Activated T-helper 1 cell treated with anti-CD3 and anti-CD28 coated beads, Interleukin-2, amount 50 U/mL, for 16 hours (primary cell): ENCODE measurements around the gene CLCC1.

Source experiments
- DNase-seq, 2 donors: peaks; one replicate each; pipeline ENCODE4 v3.0.0-alpha.2; 2020; ENCODE audit warnings: low read depth in 1 of 2, low spot score in 1 of 2

CLCC1 gene

DNA sequence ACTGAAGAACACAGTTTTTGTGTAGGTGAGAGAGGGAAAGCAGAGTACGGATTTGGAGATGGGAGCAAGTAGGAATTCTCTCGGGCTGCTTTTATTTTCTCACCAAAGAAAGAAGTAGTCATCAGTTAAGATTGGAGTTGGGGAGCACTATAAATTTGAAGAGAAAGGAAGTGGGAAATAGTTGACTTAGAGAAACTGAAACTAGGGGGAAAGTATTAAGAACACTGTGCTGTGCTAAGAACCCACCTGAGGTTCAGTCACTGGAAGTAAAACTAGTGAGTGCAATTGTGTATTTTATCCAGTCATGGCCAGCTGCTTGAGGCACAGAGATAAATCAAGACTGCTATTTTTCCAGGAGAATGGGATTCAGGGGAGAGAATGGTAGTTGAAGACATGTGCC lies 37.4 kb downstream of the CLCC1 start:
- no peak for DNase-seq

DNA sequence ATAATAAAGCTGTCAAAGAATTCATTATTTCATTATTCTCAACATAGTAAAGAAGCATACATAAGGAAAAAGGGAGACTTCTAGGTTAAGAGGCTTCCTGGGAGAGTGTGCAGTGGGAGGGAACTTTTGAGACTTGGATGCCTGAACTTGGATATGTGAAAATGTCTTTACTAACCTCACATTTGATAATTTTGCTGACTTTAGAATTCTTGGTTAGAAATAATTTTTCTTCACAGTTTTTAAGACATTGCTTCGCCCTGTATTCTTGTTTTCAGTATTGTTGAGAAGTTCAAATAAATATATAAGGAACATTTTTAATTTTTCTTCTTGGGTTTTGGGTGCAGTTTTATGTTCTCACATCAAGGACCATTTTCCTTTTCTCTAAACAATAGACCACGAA lies 46.5 kb downstream of the CLCC1 start:
- no peak for DNase-seq
